ENCODE results near the gene LIPK. TPM values are rescaled to one million over a fixed set of nuclear protein-coding genes. Genes with fewer than 3 reads are reported as not detected.

LIPK gene
- total and polyA plus RNA-seq, 7 donors = not detected

DNA sequence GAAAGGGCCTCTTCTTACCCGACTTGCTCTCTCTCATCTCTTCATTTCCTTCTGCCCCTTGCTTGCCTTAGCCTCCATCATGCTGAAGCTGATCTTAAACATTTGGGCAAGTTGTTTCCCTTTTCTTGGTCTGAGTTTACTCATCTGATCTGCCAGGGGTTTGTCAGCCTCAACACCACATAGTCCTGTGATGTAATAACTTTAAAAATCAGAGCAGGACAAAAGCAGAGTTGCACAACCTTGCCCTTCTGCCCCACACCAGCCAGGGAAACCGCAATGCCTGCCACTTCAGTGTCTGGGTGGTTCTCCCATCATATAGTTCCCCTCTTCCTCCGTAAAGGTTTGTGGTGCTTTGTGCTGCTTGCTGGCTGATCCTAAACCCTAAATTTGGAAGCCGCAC is 86.6 kb downstream of the LIPK start:
- intact Hi-C loops (cut with DNase I) = no loop called here
- peak; percentile 20 to 48 for DNase-seq
- Histone ChIP-seq H3K4me1 (no peaks in the 10 kb centered on the region), H3K36me3 (ENCODE audit: insufficient read depth in 1 of 2, low read depth in 1 of 2) (no peaks in the 10 kb centered on the region), H3K27ac (no peak overlapping the region), H3K27me3 (ENCODE audit: insufficient read depth in 3 of 3, low read length in 2 of 3) (no peaks in the 10 kb centered on the region), H3K9me3 (no peaks in the 10 kb centered on the region), H3K4me3 (no peak overlapping the region)
- ATAC-seq = no peak
- no peak for TF ChIP-seq CTCF (IDR thresholded peaks at IDR 0.05)
- 78 to 89% (median 84%) methylated on average over 4 of the region's 4 CpGs for WGBS, 3 donors

GRCh38 chr10:88793712-88794299 is 87.8 kb downstream of the LIPK start:
- H3K4me1 ChIP-seq = no peaks in the 10 kb centered on the region
- DNase-seq (no peak), ATAC-seq (no peak)
- no peak overlapping the region for H3K4me3 ChIP-seq
- H3K36me3 ChIP-seq (ENCODE audit: insufficient read depth in 1 of 2, low read depth in 1 of 2) = no peaks in the 10 kb centered on the region
- intact Hi-C loops (cut with DNase I) = no loop called here
- H3K9me3 ChIP-seq = no peaks in the 10 kb centered on the region
- no peak overlapping the region for H3K27ac ChIP-seq
- TF ChIP-seq CTCF (IDR thresholded peaks at IDR 0.05) = no peak
- WGBS, 3 donors = 38 to 47% (median 39%) methylated on average over 2 of the region's 2 CpGs
- peaks cover 0 to 2% (median 0%) of the 10 kb centered on the region in 3 donors for H3K27me3 ChIP-seq (ENCODE audit: insufficient read depth in 3 of 3, low read length in 2 of 3)

- H3K4me3 ChIP-seq = no peak overlapping the region
- no peaks in the 10 kb centered on the region for H3K4me1 ChIP-seq
- H3K36me3 ChIP-seq (ENCODE audit: insufficient read depth in 1 of 2, low read depth in 1 of 2) = no peaks in the 10 kb centered on the region
- ATAC-seq (no peak), DNase-seq (no peak)
- 67 to 77% (median 69%) methylated on average over 1 of the region's 1 CpG for WGBS, 3 donors
- TF ChIP-seq CTCF (IDR thresholded peaks at IDR 0.05) = no peak
- no peaks in the 10 kb centered on the region for H3K9me3 ChIP-seq
- intact Hi-C loops (cut with DNase I) = no loop called here
- peaks cover 0 to 2% (median 0%) of the 10 kb centered on the region in 3 donors for H3K27me3 ChIP-seq (ENCODE audit: insufficient read depth in 3 of 3, low read length in 2 of 3)
- H3K27ac ChIP-seq = no peak overlapping the region
These were observed 88.7 kb downstream of the LIPK start for GRCh38 chr10:88794731-88795130.

DNA sequence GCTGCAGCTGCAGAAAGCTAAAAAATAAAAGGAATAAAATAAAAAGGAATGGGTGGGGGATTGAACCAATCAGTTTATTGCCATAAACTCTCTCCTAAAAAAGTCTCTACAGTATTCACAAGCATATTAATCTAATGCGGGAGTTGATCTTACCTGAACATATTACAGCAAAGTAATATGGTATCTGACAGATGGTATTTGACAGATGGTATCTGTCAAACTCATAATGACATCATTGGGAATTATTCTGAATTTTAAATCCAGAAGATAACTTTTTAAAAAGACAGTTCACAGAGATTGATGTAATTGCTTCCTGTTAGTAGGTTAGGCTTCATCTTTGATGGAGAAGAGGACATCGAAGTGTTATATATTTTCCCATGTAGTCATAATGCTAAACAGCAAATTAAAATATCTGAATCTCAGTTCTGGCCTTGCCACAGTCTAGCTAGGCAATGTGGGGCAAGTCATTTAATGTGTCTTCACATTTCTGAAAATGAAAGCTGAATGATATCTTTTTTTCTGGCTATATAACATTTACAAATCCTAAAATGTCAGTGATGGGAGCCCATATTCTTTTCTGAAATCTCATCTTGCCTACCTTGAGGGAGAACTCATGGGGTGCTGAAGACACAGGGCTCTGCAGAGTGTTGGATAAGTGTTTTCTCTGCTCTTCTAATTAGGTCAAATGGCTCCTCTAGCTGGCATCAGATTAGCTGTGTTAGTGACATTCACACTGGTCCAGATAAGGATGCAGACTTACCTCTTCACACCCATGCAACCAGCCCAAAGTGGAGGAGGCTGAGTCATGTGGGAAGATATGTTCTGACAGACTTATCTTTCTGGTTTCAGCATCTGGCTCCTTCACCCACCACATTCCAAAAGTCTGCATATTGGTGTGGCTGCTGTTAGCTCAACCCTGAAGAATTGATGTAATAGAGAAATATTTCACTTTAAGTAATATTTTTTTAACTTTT is 94.4 kb downstream of the LIPK start:
- intact Hi-C loops (cut with DNase I) = no loop called here
- H3K27ac ChIP-seq = no peak overlapping the region
- H3K9me3 ChIP-seq = no peaks in the 10 kb centered on the region
- ATAC-seq (no peak), DNase-seq (no peak)
- no peak overlapping the region for H3K4me3 ChIP-seq
- H3K4me1 ChIP-seq = no peaks in the 10 kb centered on the region
- peaks cover 0 to 2% (median 0%) of the 10 kb centered on the region in 3 donors for H3K27me3 ChIP-seq (ENCODE audit: insufficient read depth in 3 of 3, low read length in 2 of 3)
- TF ChIP-seq CTCF (IDR thresholded peaks at IDR 0.05) = no peak
- H3K36me3 ChIP-seq (ENCODE audit: insufficient read depth in 1 of 2, low read depth in 1 of 2) = no peaks in the 10 kb centered on the region
- WGBS, 3 donors = 80 to 88% (median 85%) methylated on average over 2 of the region's 2 CpGs

Other genes starting within 250 kb of the LIPK start
- 1 to 10 TPM; 3.6 to 9.2 (median 5.3) TPM for gene RNLS, start 122.9 kb upstream of the LIPK start, total RNA-seq
- gene RNLS, start 122.9 kb upstream of the LIPK start, polyA plus RNA-seq = 1 to 10 TPM; 3.0 to 9.1 (median 6.7) TPM
- under 1 TPM in 3 of 4 donors, not detected in 1; 0.23 to 0.30 (median 0.27) TPM for gene LIPJ, start 119.5 kb upstream of the LIPK start, total RNA-seq
- under 1 TPM; 0.03 to 0.06 (median 0.04) TPM for gene LIPJ, start 119.5 kb upstream of the LIPK start, polyA plus RNA-seq
- not detected for gene LIPF, start 41.8 kb upstream of the LIPK start, total RNA-seq
- under 1 TPM; 0.06 to 0.74 (median 0.70) TPM for gene LIPF, start 41.8 kb upstream of the LIPK start, polyA plus RNA-seq
- gene LIPN, start 53.8 kb downstream of the LIPK start, total RNA-seq = not detected
- not detected for gene LIPN, start 53.8 kb downstream of the LIPK start, polyA plus RNA-seq
- gene LIPM, start 96.5 kb downstream of the LIPK start, total RNA-seq = not detected
- gene LIPM, start 96.5 kb downstream of the LIPK start, polyA plus RNA-seq = not detected
- not detected for gene ANKRD22, start 145.6 kb downstream of the LIPK start, total RNA-seq
- under 1 TPM in 2 of 3 donors, not detected in 1; 0.01 to 0.05 TPM for gene ANKRD22, start 145.6 kb downstream of the LIPK start, polyA plus RNA-seq
- gene STAMBPL1, start 174.0 kb downstream of the LIPK start, total RNA-seq = 1 to 10 TPM in 3 of 4 donors, under 1 TPM in 1; 0.90 to 1.4 (median 1.0) TPM
- under 1 TPM; 0.23 to 0.92 (median 0.51) TPM for gene STAMBPL1, start 174.0 kb downstream of the LIPK start, polyA plus RNA-seq
- 10 to 100 TPM; 39.6 to 63.1 (median 53.1) TPM for gene ACTA2, start 246.5 kb downstream of the LIPK start, total RNA-seq
- gene ACTA2, start 246.5 kb downstream of the LIPK start, polyA plus RNA-seq = 10 to 100 TPM; 56.6 to 73.1 (median 65.6) TPM

Measured in psoas muscle (tissue), 8 donors.